HG03196 (cell line): ENCODE data around the gene FXYD1.

ENCODE experiments used
- ATAC-seq: cut with Tn5 transposase; IDR thresholded peaks from one replicate; pipeline ENCODE4 v1.9.1; 2021; ENCODE audit not compliant: unreplicated experiment

The FXYD1 gene

GRCh38 chr19:35160629-35161433, 22.2 kb downstream of the FXYD1 start:
- no peak for ATAC-seq

GRCh38 chr19:35161434-35161743, 22.8 kb downstream of the FXYD1 start:
- no peak for ATAC-seq

GRCh38 chr19:35162471-35163326, 24.1 kb downstream of the FXYD1 start:
- no peak for ATAC-seq

- ATAC-seq = no peak
These were observed 25.8 kb downstream of the FXYD1 start for GRCh38 chr19:35164418-35164817.

- no peak for ATAC-seq
These were observed 26.8 kb downstream of the FXYD1 start for GRCh38 chr19:35165200-35166058.

- no peak for ATAC-seq
These were observed 27.8 kb downstream of the FXYD1 start for GRCh38 chr19:35166100-35167063.

GRCh38 chr19:35167251-35168119, 28.9 kb downstream of the FXYD1 start:
- no peak for ATAC-seq

- no peak for ATAC-seq
These were observed 29.6 kb downstream of the FXYD1 start for GRCh38 chr19:35168196-35168595.

GRCh38 chr19:35169221-35169995, 30.8 kb downstream of the FXYD1 start:
- ATAC-seq = no peak

GRCh38 chr19:35170359-35171061, 31.9 kb downstream of the FXYD1 start:
- ATAC-seq = no peak

GRCh38 chr19:35171730-35172129, 33.1 kb downstream of the FXYD1 start:
- no peak for ATAC-seq

GRCh38 chr19:35174226-35174625, 35.6 kb downstream of the FXYD1 start:
- no peak for ATAC-seq

GRCh38 chr19:35176181-35176570, 37.6 kb downstream of the FXYD1 start:
- no peak for ATAC-seq

- ATAC-seq = no peak
These were observed 39.0 kb downstream of the FXYD1 start for GRCh38 chr19:35177377-35178274.

GRCh38 chr19:35178701-35179100, 40.1 kb downstream of the FXYD1 start:
- no peak for ATAC-seq

GRCh38 chr19:35179830-35180229, 41.2 kb downstream of the FXYD1 start:
- ATAC-seq = no peak

- ATAC-seq = no peak
These were observed 42.8 kb downstream of the FXYD1 start for GRCh38 chr19:35181387-35181786.
